Suprapubic skin (tissue), 4 donors: ENCODE data around the gene STXBP5L.

Experiments used
- CTCF ChIP-seq, 2 donors: fragments of 200-600 bp in 1 of 2; fragments of 450-650 bp in 1 of 2; sonication (generic) in 1 of 2; IDR thresholded peaks; one replicate each; pipeline ENCODE4 v1.5.1; 2016 to 2019; ENCODE audit warnings: antibody characterized with exemption in 2 of 2, mild to moderate bottlenecking in 1 of 2, moderate library complexity in 1 of 2
- POLR2A ChIP-seq, 2 donors: fragments of 450-650 bp; IDR thresholded peaks; one replicate each; pipeline ENCODE4 v1.6.1; 2017; ENCODE audit warnings: antibody characterized with exemption in 2 of 2, mild to moderate bottlenecking in 2 of 2, moderate library complexity in 2 of 2
- POLR2AphosphoS5 ChIP-seq, 3 donors: sonication (generic); formaldehyde crosslinking; IDR thresholded peaks; one replicate each; pipeline ENCODE4 v1.6.1; 2017; ENCODE audit warnings: antibody characterized with exemption in 3 of 3

DNA sequence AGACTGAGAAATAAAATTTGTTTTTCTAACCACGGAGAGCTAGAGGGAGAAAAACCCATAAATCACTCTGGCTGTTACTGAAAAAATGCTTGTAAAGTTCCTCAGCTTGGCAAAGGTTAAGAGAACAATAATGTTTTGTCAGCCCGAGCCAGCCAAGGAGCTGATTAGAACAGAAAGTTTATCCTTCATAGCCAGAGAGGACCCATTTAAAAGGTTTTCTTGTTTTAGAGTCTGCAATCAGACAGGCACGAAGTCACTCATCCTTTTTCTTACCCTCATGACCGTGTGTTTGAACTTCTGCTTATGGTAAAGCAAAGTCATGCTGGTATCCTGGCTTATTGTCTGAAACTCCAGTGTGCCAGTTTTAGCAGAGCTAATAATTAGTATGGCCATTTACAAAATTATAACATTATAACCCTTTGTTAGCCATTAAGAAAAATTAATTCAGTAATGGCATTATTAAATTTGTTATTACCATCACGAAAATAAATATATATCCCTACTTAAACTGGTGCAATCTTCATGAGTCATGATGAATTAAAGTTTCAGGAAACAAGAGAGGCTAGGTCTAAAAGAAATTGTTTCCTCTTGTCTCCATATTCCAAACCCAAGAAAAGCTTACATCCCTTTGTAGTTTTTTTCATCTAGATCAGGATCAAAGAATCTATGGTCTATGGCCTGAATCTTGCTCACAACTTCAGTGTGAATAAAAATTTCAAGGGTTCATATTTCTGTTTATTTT is 13.5 kb upstream of the STXBP5L start:
- TF ChIP-seq POLR2A (IDR thresholded peaks at IDR 0.05) (no peak), CTCF (IDR thresholded peaks at IDR 0.05) (no peak), POLR2AphosphoS5 (IDR thresholded peaks at IDR 0.05) (no peak)
